ENCODE results near the gene NUDT11.

NUDT11 gene

DNA sequence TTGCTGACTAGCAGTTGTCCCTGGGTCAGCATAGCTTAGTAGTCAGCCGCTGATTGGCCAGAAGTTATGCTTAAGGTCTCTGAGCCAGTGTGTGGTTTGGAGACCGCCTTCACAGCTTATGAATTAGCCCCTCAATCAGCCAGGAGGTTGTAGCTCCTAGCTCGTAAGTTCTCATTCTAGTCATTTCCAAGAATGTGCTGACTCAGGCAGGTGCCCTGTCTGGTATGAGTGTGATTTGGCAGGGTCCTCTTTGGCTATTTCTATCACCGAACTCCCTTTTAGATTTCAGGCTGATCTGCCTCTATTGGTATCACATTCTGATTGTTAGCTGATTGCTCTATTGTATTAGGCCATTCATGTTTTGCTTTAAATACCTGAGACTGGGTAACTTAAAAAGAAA, 33.1 kb downstream of the NUDT11 start:
- DNase-seq (ENCODE audit: low spot score), result no peak
- Histone ChIP-seq H3K27me3 (ENCODE audit: insufficient read depth, poor library complexity, severe bottlenecking) (no peaks in the 10 kb centered on the region), H3K9me3 (ENCODE audit: severe bottlenecking) (no peaks in the 10 kb centered on the region), H3K36me3 (ENCODE audit: low read depth) (no peaks in the 10 kb centered on the region), H3K27ac (ENCODE audit: poor library complexity, severe bottlenecking) (no peak overlapping the region), H3K4me1 (ENCODE audit: insufficient read depth, poor library complexity, severe bottlenecking) (no peaks in the 10 kb centered on the region), H3K4me3 (ENCODE audit: severe bottlenecking) (no peak overlapping the region)
- TF ChIP-seq, protein P1, sequence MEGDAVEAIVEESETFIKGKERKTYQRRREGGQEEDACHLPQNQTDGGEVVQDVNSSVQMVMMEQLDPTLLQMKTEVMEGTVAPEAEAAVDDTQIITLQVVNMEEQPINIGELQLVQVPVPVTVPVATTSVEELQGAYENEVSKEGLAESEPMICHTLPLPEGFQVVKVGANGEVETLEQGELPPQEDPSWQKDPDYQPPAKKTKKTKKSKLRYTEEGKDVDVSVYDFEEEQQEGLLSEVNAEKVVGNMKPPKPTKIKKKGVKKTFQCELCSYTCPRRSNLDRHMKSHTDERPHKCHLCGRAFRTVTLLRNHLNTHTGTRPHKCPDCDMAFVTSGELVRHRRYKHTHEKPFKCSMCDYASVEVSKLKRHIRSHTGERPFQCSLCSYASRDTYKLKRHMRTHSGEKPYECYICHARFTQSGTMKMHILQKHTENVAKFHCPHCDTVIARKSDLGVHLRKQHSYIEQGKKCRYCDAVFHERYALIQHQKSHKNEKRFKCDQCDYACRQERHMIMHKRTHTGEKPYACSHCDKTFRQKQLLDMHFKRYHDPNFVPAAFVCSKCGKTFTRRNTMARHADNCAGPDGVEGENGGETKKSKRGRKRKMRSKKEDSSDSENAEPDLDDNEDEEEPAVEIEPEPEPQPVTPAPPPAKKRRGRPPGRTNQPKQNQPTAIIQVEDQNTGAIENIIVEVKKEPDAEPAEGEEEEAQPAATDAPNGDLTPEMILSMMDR (IDR thresholded peaks at IDR 0.05; ENCODE audit: poor library complexity, severe bottlenecking), result no peak
- no peak for ATAC-seq (ENCODE audit: low read depth)

DNA sequence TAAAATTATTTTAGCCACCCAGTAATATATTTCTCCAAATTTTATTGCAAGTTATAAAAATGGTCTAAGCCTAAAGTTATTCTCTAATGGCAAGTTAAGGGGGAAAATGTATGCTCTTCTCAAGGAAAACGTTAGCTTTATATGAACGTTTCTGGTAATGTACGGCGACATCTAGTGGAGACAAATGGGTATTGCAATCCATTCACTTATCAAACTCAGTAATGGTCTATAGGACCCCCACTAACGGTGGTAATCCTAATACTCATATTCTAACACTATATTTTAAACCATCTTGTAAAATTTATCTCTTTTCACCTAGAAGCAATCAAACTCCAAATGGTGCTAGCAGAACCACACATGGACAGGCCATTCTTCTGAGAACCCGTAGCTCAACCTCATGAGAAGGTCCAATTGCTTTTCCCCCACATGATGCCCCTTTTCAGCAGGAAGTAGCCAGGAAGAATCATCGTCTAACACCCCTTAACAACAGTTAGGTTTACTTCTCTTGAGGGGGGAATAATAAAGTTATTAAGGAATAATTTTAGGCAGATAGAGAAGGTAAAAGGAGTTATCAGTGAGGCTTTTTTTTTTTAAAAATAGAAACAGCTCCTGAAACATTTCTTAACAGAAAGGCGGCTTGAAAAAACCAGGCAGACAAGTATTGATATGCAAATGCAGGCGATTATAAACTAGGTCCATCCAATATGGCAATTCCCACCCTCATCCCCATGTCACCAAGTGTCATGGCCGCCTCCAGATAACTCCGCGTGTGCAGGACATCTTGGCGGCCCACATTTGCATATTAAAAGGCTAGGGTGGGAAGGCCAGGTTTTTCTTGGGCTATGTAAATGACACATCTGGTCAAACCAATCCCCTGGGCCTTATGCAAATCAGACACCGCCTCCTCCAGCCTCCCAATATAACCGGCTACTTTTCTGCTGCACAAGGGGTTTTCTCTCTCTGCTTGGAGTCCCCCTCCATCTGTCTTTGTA, 35.0 kb downstream of the NUDT11 start:
- DNase-seq (ENCODE audit: low spot score), result no peak
- H3K27ac ChIP-seq (ENCODE audit: poor library complexity, severe bottlenecking), result no peak overlapping the region
- no peaks in the 10 kb centered on the region for H3K4me1 ChIP-seq (ENCODE audit: insufficient read depth, poor library complexity, severe bottlenecking)
- no peak for ATAC-seq (ENCODE audit: low read depth)
- H3K4me3 ChIP-seq (ENCODE audit: severe bottlenecking), result no peak overlapping the region
- H3K9me3 ChIP-seq (ENCODE audit: severe bottlenecking), result no peaks in the 10 kb centered on the region
- H3K27me3 ChIP-seq (ENCODE audit: insufficient read depth, poor library complexity, severe bottlenecking), result no peaks in the 10 kb centered on the region
- TF ChIP-seq, protein P1 (IDR thresholded peaks at IDR 0.05; ENCODE audit: poor library complexity, severe bottlenecking), result peak; percentile 61
- no peaks in the 10 kb centered on the region for H3K36me3 ChIP-seq (ENCODE audit: low read depth)

DNA sequence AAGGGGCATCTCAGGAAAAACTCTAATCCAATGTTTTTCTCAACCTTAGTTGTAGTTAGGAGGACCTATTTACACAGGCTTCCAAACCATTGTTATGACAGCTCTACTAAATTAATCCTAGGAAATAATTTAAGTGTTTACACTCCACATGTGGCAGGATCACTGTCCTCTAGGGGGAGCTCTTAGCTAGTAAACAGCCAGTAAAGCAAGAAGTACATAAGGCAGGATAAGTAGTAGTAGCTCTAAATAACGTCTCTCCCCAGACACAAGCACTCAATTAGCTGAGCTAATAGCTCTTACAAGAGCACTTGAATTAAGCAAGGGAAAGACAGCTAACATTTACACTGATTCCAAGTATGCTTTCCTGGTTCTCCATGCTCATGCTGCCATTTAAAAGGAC, 37.3 kb downstream of the NUDT11 start:
- Histone ChIP-seq H3K9me3 (ENCODE audit: severe bottlenecking) (no peaks in the 10 kb centered on the region), H3K4me1 (ENCODE audit: insufficient read depth, poor library complexity, severe bottlenecking) (no peaks in the 10 kb centered on the region), H3K4me3 (ENCODE audit: severe bottlenecking) (no peak overlapping the region), H3K27me3 (ENCODE audit: insufficient read depth, poor library complexity, severe bottlenecking) (no peaks in the 10 kb centered on the region), H3K27ac (ENCODE audit: poor library complexity, severe bottlenecking) (no peak overlapping the region), H3K36me3 (ENCODE audit: low read depth) (no peaks in the 10 kb centered on the region)
- TF ChIP-seq, protein P1 (IDR thresholded peaks at IDR 0.05; ENCODE audit: poor library complexity, severe bottlenecking), result peak; percentile 40
- no peak for ATAC-seq (ENCODE audit: low read depth)
- DNase-seq (ENCODE audit: low spot score), result no peak

DNA sequence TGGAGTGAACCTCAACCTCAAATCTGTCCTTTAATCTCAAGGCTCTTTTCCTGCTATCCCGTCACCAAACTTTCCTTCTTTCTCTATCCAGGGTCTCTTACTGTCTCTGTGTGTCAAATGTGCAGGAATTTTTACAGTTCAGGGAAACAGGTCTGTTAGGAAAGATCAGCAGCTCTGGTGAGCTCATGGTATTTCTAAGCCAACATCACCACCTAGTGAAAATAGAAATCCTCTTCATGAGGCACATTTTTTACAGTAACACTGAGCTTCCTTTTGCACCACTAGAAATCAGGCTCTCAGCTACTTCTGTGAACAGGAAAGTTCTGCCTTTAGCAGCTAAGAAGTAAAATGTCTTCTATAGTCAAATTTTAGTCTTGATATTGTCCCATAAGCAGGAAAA, 39.6 kb downstream of the NUDT11 start:
- Histone ChIP-seq H3K36me3 (ENCODE audit: low read depth) (no peaks in the 10 kb centered on the region), H3K4me3 (ENCODE audit: severe bottlenecking) (no peak overlapping the region), H3K4me1 (ENCODE audit: insufficient read depth, poor library complexity, severe bottlenecking) (no peaks in the 10 kb centered on the region), H3K9me3 (ENCODE audit: severe bottlenecking) (no peaks in the 10 kb centered on the region), H3K27me3 (ENCODE audit: insufficient read depth, poor library complexity, severe bottlenecking) (no peaks in the 10 kb centered on the region), H3K27ac (ENCODE audit: poor library complexity, severe bottlenecking) (no peak overlapping the region)
- no peak for DNase-seq (ENCODE audit: low spot score)
- TF ChIP-seq, protein P1 (IDR thresholded peaks at IDR 0.05; ENCODE audit: poor library complexity, severe bottlenecking), result no peak
- no peak for ATAC-seq (ENCODE audit: low read depth)

DNA sequence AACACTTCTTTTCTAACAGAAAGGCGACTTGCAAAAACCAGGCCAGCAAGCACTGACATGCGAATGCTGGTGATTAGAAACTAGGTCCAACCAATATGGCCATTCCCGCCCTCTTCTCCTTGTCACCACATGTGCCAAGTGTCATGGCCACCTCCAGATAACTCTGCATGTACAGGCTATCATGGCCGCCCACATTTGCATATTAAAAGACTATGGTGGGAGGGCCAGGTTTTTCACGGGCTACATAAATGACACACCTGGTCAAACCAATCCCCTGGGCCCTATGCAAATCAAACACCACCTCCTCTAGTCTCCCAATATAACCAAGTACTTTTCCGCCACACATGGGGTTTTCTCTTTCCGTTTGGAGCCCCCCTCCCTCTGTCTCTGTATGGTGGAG, 40.1 kb downstream of the NUDT11 start:
- H3K9me3 ChIP-seq (ENCODE audit: severe bottlenecking), result no peaks in the 10 kb centered on the region
- ATAC-seq (ENCODE audit: low read depth), result no peak
- no peak overlapping the region for H3K4me3 ChIP-seq (ENCODE audit: severe bottlenecking)

More for the DNA sequence above, 40.1 kb downstream of the NUDT11 start:
- no peak for DNase-seq (ENCODE audit: low spot score)
- Histone ChIP-seq H3K27ac (ENCODE audit: poor library complexity, severe bottlenecking) (no peak overlapping the region), H3K4me1 (ENCODE audit: insufficient read depth, poor library complexity, severe bottlenecking) (no peaks in the 10 kb centered on the region), H3K36me3 (ENCODE audit: low read depth) (no peaks in the 10 kb centered on the region), H3K27me3 (ENCODE audit: insufficient read depth, poor library complexity, severe bottlenecking) (no peaks in the 10 kb centered on the region)
- TF ChIP-seq, protein P1 (IDR thresholded peaks at IDR 0.05; ENCODE audit: poor library complexity, severe bottlenecking), result no peak
